Iris pigment epithelial cell (primary cell): ENCODE data around the gene AIP.

Experiments used
- DNase-seq: peaks from one replicate; pipeline ENCODE4 v3.0.0-alpha.2; 2011; ENCODE audit warnings: low read depth

AIP gene

DNA sequence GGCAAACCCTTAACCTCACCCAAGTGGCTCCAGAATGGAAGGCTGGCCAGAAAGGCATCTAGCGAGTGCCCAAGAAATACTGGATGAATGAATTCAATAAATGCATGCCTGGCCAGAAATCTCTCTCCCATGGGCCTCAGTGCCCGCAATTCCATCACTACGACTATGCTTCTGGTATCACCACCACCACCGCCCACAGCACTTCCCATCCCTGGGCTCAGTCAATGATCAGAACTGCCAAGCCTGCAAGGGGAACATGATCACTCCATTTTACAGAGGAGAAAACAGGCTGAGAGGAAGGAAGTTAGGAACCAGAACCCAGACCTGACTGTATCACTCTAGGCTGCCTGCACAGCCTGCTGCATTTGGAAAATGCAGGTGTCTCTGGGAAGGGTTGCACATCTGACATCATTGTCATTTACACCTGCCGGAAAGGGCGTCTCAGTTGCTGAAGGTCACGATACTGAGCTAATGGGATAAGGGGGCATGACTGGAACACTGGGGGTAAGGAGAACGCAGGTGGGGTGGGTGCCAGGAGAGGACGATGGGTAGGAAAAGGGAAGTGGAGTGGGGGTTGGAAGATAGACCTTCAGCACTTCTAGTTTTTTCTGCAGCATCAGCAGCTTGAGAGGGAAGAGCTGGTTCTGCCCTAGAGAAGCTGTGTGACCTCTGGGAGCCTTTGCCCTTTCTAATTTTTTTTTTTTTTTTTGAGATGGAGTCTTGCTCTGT is 33.5 kb upstream of the AIP start:
- no peak for DNase-seq

DNA sequence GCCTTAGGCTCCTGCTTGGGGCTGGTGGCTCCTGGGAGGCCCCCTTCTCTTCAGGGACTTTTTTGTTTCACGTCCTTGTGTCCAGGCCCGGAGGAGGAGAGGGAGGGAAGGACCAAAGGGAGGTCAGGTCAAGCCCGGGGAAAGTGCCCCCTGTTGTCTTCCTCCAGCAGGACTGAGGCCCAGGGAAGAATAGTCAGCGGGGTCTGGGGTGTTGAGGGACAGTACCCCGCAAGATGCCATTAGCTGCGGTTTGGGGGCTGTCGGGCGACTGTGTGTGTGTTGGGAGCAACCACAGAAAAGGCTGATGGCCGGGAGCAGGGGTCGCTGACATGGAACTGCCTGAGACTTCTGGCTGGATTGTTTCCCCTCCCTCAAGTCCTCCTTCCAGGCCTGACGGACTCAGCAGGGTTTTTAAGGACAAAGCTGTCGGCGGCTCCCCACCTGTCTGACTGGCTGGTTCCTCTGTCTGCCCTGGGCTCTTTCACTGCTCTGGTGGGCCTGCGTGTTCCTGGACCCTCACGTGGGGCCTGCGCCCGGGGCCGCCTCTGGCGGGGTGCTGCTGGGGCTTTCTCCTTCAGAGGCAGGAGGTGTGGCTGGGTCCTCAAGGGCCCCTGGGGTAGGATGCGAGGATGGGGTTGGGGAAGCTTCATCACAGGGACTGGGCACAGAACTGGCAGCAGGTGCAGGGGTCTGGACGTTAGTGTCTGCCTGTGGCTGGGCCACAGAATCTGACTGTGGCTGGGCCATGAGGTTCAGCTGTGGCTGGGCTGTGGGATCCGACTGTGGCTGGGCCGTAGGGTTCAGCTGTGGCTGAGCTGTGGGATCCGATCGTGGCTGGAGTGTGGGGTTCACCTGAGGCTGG is 31.8 kb upstream of the AIP start:
- no peak for DNase-seq

DNA sequence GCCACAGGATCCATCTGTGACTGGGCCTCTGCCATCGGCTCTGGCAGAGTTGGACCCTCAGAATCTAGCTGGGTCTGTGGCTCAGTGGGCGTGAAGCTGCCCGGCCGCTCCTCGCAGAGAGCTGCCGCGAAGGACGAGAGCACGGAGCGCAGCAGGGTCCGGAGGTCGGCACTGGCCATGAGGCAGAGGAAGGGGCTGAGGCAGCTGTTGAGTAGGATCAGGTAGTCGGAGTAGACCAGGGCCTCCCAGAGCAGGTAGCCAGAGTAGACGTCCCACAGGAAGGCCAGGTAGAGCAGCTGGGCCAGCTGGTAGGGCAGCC is 31.2 kb upstream of the AIP start:
- no peak for DNase-seq

DNA sequence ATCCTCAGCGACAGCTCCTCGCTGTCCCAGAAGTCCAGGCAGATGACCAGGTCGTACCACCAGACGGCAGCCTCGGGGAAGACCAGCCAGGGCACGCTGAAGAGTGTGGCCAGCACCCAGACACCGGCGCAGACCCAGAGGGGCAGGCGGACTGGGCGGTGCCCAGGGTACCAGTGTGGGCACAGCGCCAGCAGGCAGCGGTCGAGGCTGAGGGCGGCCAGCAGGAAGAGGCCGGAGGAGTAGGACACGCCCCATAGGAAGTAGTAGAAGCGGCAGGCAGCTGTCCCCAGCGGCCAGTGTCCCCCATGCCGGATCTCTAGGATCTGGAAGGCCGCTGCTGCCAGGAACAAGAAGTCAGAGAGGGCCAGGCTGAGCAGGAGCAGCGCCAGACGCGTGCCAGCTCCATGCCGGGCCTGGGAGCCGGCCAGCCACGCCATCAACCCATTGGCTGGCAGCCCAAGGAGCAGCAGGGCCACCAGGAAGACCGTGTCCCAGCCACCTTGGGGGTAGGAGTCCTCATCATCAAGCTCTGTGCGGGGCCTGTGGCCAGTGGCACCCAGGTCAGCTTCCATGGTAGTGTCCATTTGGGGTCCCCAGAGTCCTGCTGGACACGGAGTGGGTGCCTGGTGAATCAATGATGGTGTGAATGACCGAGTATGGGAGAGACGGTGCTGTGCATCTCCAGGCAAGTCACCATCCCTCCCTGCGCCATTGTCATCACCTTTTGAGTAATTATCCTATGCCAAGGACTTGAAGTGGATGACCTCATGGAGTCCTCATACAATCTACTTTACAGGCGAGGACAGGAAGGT is 30.5 kb upstream of the AIP start, which contains the start of gene GPR152:
Gene GPR152 (minus strand): TSS at position 589 of the 812 bp plus-strand sequence. CDS start 5 bp downstream, at position 584.
- no peak for DNase-seq

DNA sequence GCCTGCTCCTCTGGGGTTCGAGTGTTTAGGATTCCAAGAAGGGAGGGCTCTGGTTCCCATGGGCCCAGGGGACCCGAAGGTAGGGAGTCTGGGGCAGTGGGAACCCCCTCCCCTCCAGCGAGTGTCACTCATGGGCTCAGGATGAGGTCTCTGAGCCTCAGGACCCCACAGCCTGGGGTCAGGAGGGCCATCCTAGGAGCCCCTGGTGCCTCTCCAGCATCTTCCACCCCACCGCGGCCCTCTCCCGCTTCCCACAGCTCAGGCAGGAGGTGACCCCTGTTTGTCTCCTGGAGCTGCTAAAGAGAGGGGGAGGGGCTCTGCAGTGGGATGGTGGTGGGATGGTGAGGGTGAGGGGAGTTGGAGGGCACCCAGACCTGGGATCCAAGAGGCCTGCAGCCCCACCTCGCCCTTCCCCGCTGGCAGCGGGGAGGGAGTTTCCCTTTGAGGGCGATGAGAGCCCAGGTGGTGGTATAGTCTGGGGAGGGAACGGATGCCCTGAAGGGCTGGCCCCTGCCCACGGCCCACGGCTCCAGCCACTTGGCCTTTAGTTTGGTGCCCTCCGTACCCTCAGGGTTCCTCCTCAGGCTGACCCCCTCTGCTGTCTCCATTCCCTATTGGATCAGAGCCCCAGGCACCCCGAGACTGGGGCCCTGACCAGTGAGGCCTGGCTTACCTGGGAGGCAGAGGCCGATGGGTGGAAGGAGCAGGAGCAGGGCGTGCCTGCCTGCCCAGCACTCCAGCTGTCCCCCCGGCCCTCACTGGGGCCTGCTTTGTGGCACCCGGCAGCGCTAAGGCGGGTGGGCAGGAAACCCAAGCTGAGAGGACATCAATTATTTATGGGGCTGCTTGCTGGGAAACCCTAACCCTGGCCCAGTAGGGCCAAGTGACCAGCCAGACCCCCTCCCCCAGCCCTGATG is 28.8 kb upstream of the AIP start:
- DNase-seq: no peak

DNA sequence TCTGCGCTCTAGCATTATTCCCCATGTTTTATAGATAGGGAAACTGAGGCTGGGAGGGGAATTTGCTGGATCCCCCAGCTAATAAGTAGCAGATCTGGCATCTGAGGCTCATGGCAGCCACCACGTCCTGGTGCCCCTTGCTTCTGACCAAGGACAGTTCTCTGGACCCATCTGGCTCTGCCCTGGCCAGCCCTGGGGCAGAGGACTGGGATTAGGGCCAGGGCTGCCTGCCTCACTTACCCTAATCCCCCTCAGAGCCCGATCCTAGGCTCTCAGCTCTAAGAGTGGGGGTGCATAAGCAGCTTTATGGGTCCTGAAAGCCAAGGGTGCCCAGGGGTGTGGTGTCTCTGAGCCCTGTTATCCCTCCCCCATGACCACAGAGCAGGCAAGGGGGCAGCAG is 27.8 kb upstream of the AIP start, which contains the start of gene CABP4:
Gene CABP4 (plus strand): TSS at position 301 of the 400 bp plus-strand sequence. CDS start 70 bp downstream, at position 371.
- no peak for DNase-seq

DNA sequence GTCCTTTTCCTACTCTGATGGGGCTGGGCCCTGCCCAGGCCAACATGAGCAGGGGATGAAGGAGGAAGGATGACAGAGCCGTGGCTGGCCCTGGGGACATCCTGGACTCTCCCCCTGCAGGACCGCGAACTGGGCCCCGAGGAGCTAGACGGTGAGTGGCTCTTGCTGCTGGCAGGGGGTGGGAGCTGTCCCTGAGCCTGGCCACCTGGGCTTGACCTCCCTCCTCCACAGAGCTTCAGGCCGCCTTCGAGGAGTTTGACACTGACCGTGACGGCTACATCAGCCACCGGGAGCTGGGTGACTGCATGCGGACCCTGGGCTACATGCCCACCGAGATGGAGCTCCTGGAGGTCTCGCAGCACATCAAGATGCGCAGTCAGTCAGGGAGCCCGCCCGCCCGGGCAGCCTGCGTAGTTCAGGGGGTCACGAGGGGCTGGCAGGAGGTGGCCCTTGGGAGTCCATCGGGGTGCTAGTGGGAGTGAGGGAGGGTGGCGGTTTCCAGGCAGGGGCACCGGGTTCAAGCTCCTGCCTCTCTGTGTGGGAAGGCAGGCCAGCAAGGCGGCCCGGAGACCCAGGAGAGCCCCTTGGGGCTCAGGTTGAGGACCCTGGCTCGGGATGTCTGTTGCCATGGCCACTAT is 26.6 kb upstream of the AIP start:
- no peak for DNase-seq

DNA sequence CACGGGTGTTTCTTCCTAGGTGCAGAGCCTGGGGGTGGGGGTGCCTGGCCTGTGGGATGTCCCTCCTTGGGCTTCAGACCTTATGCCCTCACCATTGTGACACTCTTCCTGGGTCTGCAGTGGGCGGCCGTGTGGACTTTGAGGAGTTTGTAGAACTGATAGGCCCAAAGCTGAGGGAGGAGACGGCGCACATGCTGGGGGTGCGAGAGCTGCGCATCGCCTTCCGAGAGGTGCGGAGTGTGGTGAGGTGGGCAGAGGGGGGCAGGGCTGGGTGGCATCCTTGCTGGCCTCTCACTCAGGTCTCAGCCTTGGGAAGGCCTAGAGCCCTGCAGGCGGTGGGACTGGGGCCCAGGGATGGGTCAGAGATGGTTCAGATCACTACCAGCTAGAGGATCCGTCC is 25.4 kb upstream of the AIP start:
- DNase-seq: no peak

DNA sequence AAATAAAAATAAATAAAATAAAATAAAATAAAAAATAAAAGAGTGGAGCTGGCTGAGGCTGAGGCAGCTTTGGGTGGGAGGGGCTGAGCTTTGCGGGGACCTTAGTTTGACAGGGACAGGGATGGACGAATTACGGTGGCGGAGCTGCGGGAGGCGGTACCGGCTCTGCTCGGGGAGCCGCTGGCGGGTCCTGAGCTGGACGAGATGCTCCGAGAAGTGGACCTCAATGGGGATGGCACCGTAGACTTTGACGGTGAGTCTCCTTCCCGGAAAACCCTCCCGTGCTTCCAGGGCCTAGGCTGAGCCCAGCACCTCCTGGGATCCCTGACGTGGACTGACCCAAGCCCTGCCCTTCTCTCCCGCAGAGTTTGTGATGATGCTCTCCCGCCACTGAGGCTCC is 24.6 kb upstream of the AIP start:
- no peak for DNase-seq

DNA sequence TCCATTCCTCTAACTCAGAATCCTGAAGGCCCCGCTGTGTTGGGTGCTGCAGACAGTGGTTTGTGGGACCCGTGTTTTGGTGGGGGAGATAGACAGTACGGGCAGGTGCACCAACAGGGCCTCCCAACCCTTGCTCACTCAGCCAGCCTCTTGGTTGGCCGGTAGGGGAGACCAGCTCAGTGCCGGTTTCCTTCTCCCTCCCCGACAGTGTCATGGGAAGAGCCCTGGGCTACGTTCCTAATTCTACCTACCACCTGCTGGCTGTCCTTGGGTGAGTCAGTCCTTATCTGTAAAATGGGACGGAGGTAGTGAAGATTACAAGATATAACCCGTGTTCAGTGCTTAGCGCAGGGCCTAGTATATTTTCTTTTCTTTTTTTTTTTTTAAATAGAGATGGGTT is 19.6 kb upstream of the AIP start:
- DNase-seq: no peak

DNA sequence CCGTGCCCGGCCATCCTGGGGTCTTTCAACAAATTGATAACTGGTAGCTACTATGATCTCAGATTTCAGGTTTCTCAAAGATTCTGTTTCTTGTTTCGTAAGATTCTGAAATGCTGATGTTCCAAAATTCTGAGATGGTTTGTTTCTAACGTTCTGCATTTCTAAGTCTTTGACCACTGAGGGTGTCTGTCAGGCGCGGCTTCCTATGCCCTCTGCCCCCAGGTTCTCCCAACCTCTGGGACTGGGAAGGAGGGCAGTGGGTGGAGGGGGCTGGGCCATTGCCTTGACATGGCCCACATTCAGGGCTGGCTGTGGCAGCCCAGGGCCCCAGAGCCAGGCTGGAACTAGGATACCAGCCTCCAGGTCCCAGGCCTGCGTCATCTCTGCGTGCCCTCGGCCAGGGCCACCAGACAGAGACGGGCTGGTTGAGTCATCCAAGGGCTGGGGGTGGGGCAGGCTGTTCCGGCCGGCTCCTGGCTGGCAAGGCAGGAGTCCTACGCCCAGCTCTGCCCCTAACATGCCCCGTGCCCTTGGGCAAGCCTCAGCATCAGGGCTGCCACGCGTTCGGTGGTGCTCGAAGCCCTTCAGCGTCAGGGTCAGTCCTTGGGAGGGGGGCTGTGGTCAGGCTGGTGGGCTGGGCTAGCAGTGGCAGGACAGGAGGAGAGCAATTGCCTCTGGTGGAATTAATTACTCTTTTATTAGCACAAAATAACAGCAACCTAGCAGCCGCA is 19.0 kb upstream of the AIP start:
- DNase-seq: no peak

DNA sequence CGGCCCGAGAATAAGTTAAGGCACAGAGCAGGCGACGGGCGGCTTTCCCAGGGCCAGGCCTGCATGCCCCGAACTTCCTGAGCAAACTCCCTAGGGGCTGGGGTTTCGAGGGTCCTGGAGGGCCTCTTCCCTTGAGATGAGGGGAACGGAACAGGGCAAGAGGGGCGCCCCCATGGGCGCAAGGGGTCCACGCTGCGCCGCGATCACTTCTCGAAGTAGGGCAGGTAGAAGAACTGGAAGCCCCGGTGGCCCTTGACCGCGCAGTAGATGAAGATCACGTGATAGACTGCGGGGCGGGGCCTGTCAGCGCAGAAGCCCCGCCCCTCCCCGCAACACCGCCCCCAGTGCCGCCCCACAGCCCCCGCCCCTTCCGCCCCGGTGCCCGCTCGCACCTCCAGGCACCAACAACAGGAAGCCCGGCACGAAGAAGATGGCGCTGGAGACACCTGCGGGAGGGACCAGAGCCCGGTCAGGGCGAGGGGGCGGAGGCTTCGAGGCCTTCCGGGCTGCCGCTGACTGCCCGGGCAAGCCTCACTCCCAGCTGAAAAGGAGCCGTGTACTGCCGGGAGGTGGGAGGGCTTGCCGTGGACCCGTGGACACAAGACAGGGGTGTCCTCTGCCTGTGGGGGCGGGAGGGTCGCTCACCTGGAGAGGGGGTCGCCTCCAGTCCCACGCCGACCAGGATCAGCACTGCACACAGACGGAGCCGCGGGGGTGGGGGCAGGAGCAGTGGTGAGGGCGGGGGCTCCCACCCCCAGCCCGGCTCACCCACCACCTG is 18.2 kb upstream of the AIP start:
- DNase-seq: peak; percentile 66

DNA sequence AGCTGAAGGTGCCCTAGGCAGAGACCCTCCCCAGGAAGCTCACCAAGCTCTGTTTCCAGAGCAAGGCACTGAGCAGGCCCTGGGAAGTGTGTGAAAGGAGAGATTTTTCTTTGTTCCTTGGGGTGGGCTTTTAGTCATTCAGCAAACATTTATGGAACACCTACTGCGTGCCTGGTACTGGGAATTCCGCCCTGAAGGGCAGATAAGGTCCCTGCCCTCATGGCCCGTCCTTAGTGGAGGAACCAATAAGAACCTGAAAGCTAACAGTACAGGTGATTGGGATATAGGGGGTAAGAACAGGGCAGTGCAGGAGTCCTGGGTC is 17.7 kb upstream of the AIP start:
- no peak for DNase-seq

DNA sequence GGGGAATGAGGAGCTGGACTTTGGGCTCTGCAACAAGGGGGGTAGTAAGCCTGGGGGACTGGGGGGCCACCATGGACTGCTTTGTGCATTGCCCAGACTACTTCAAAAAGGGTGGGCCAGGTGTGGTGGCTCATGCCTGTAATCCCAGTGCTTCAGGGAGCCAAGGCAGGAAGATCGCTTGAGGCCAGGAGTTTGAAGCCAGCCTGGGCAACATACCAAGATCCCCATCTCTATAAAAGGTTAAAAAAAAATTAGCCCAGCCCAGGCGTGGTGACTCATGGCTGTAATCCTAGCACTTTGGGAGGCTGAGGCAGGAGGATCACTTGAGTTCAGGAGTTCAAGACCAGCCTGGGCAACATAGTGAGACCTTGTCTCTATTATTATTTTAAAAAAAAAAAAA is 17.3 kb upstream of the AIP start:
- peak; percentile 17 for DNase-seq

DNA sequence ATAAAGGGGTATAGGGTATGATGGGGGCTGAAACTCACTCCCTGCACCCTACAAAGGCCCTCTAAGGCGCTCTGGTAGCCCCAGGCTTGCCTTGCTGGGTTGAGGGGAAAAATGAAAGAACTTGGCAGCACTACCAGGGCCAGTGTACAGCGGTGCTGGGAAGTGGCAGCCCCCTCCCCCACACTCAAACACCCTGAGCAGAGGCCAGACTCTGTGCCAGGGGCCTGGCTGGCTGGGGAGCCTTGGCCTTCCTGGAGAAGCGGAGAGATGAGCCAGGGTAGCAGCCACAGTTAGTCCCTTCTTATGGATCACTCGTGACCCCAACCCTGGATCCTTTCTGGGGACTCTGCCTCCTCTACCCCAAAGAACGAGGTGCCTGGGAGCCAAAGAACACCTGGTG is 16.5 kb upstream of the AIP start:
- DNase-seq: no peak

DNA sequence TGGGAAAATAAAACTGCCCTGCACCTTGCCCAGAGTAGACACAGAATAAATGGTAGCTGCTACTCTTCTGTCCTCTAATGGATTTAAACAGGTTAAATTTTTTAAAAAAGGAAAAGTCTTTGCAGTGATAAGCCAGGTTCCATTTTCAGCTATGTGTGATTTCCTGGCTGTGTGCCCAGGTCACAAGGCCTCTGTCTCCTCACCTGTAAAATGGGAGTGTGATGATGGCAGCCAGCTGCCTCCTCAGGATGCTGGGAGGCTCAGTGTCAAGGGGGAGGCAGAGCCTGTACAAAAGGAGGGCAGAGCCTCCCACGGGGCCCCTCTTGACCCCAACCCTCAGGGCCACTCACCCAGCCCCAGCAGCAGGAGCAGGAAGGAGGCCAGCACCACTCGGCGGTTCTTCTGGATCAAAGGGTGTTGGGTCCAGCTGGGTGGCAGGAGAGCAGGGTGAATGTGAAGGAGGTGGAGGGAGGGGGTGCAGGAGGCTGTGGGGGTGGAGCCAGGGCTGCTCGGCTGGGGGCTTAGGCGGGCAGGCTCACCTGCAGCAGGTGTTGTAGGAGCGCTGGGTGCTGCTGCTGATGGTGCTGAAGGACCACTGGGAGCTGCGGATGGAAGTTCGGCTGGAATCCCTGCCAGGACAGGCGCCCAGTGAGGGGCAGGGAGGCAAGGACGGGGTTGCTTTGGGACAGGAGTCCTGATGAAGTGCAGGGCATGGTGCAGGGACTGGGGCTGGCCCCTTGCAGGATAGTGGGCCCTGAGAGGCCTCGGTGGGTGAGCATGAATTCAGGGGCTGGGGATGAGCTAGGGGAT is 15.7 kb upstream of the AIP start:
- DNase-seq: no peak

DNA sequence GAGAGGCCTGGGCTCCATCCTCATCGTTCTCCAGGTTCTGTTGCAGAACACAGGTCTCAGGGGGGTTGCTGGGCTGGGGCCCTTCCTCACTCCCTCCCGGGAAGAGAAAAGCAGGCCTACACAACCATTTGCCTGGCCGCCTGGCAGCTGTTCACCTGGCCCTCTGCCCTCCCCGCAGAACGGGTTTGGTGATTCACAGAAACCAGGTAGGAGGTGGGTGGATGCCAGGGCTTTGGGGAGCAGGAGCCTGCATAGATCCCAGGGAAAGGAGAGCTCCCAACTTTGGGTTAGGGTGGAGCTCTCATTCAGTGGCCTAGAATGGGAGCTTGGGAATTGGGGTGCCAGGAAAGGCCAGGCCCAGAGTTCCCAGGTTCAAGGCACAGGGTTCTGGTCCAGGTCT is 14.8 kb upstream of the AIP start:
- no peak for DNase-seq

DNA sequence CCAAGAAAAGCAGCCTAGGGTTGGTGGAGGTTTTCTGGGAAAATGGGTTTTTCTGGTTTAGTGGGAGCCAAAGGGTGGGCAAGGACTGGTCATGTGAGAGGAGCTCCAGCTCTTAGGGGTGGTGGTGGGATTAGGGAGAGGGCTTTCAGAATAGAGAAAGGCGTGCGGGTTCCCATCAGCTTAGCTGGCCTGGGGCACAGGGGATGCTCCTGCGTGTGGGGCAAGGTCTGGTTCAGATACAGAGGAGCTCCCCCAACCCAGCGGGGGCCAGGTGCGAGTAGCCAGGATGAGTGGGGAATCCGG is 14.4 kb upstream of the AIP start:
- no peak for DNase-seq
